Naive thymus-derived CD4-positive, alpha-beta T cell (primary cell): ENCODE data around the gene SRRM5. TPM values are rescaled to one million over a fixed set of nuclear protein-coding genes. Genes with fewer than 3 reads are reported as not detected.

Experiments
- ATAC-seq: fragments of 150-1000 bp; cut with Tn5 transposase; 2 replicates; pipeline ENCODE4 v1.10.0; 2021; ENCODE audit warnings: mild to moderate bottlenecking, moderate library complexity
- CTCF ChIA-PET: fragments of 350-600 bp; sonication (Branson Sonifier 250); formaldehyde crosslinking; loops from one replicate; lab custom pipeline; 2021; ENCODE audit warnings: antibody characterized with exemption; lab: Charles Lee
- POLR2A ChIA-PET: fragments of 350-600 bp; sonication (Branson Sonifier 250); formaldehyde crosslinking; loops from one replicate; lab custom pipeline; 2021; ENCODE audit warnings: antibody characterized with exemption, inconsistent platforms; lab: Charles Lee
- DNase-seq, 9 donors: peaks; one replicate each; pipeline versions ENCODE4 v3.0.0 to v3.0.0-alpha.2; 2020 to 2022; ENCODE audit warnings: mixed read lengths in 1 of 9
- H3K27ac ChIP-seq: one replicate; pipeline ENCODE4 v1.7.0; 2013; ENCODE audit warnings: mild to moderate bottlenecking, low read depth, low read length, moderate library complexity
- H3K27me3 ChIP-seq, 2 donors: one replicate each; pipeline ENCODE4 v1.7.0; 2013; ENCODE audit warnings: low read length in 2 of 2, mild to moderate bottlenecking in 2 of 2, moderate library complexity in 2 of 2; ENCODE audit not compliant: control insufficient read depth in 2 of 2, insufficient read depth in 2 of 2
- H3K36me3 ChIP-seq, 3 experiments: 1 replicate in 2 of 3; 2 replicates in 1 of 3; pipeline ENCODE4 v1.7.0; 2013; ENCODE audit warnings: low read length in 3 of 3, mild to moderate bottlenecking in 3 of 3, moderate library complexity in 1 of 3; ENCODE audit not compliant: insufficient read depth in 3 of 3, control insufficient read depth in 2 of 3
- H3K4me1 ChIP-seq, 2 donors: one replicate each; pipeline ENCODE4 v1.7.0; 2013; ENCODE audit warnings: low read length in 2 of 2, mild to moderate bottlenecking in 2 of 2, moderate library complexity in 1 of 2; ENCODE audit not compliant: control insufficient read depth in 2 of 2, insufficient read depth in 2 of 2
- H3K4me3 ChIP-seq: 2 replicates; pipeline ENCODE4 v1.7.0; 2013; ENCODE audit warnings: mild to moderate bottlenecking, low read length
- H3K9me3 ChIP-seq, 3 experiments: 1 replicate in 2 of 3; 2 replicates in 1 of 3; pipeline ENCODE4 v1.7.0; 2013; ENCODE audit warnings: low read length in 3 of 3; ENCODE audit not compliant: control insufficient read depth in 2 of 3
- H3K27ac Mint-ChIP-seq, 9 donors: one replicate each; pipeline ENCODE4 v1.8.0; 2020 to 2022; ENCODE audit warnings: mixed read lengths in 9 of 9, mild to moderate bottlenecking in 8 of 9, moderate library complexity in 5 of 9, inconsistent platforms in 2 of 9
- H3K27me3 Mint-ChIP-seq, 5 donors: one replicate each; pipeline ENCODE4 v1.8.0; 2021 to 2022; ENCODE audit warnings: mixed read lengths in 5 of 5, mild to moderate bottlenecking in 1 of 5
- H3K36me3 Mint-ChIP-seq, 5 donors: one replicate each; pipeline ENCODE4 v1.8.0; 2020 to 2022; ENCODE audit warnings: mixed read lengths in 5 of 5, mild to moderate bottlenecking in 3 of 5, inconsistent platforms in 1 of 5
- H3K4me1 Mint-ChIP-seq, 7 donors: one replicate each; pipeline ENCODE4 v1.8.0; 2020 to 2022; ENCODE audit warnings: mixed read lengths in 7 of 7, mild to moderate bottlenecking in 3 of 7, inconsistent platforms in 1 of 7
- H3K4me3 Mint-ChIP-seq, 10 donors: one replicate each; pipeline ENCODE4 v1.8.0; 2020 to 2022; ENCODE audit warnings: mild to moderate bottlenecking in 10 of 10, mixed read lengths in 10 of 10, moderate library complexity in 6 of 10, inconsistent platforms in 2 of 10
- H3K9me3 Mint-ChIP-seq, 11 donors: one replicate each; pipeline ENCODE4 v1.8.0; 2020 to 2022; ENCODE audit warnings: mixed read lengths in 11 of 11, mild to moderate bottlenecking in 4 of 11, inconsistent platforms in 1 of 11, moderate library complexity in 1 of 11
- intact Hi-C, 2 donors: fragments of 100-400 bp; cut with micrococcal nuclease; formaldehyde crosslinking; loops; one replicate each; pipeline ENCODE4 v1.15.1; 2023
- polyA plus RNA-seq, 2 donors: library from polyadenylated mRNA; unstranded; fragments of 300-500 nt; fragmentation: Illumina TruSeq; gene quantifications; one replicate each; pipeline ENCODE4 v1.2.3, GENCODE V29; 2021
- total RNA-seq, 6 experiments: library from RNA in 5 of 6; stranded (reverse) in 5 of 6; gene quantifications; 1 replicate in 5 of 6; 2 replicates in 1 of 6; pipeline ENCODE4 v1.2.3 and lab custom pipeline; 2021 to 2026

The SRRM5 gene
- total and polyA plus RNA-seq, 7 experiments from 2014 or later = 0.56 to 1.7 (median 1.1) TPM

DNA sequence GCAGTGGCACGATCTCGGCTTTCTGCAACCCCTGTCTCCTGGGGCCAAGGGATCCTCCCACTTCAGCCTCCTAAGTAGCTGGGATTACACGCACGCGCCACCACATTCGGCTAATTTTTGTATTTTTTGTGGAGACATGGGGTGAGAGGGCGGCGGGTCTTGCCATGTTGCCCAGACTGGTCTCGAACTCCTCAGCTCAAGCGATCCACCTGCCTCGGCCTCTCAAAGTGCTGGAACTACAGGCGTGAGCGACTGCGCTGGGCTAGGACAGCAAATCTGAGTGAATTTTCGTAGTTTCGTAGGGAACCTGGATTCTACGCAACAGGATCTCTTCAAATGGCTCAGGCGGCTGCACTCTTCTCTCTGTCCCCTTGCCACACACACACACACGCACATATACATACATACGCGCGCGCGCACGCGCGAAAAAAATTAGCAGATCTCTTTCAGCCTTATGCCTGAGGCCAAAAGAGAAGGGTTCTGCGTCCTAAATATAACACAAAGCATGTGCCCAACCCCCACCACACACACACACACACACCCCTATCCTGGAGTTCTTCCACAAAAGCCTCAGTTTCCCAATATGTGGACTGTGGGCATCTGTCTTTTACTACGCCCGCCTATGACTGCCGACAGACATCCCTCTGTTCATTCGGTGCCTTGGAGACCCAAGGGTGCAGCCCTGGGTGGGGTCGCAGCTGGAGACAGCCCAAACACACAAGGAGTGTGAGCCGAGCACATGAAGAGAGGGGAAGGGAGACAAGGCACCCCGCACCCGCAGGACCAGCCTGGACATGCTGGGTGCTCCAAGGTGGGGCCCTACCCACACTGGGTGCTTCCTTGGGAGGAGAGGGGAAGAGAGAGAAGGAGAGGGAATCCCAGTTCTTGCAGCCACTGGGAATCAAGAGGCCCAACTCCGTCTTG, 35.7 kb upstream of the SRRM5 start:
- Histone ChIP-seq H3K27me3 (no peaks in the 10 kb centered on the region), H3K27ac (peak overlapping the region; percentile 81), H3K4me3 (peak overlapping the region; percentile 52), H3K36me3 (no peaks in the 10 kb centered on the region), H3K4me1 (peaks cover 12 to 14% of the 10 kb centered on the region in 2 donors), H3K9me3 (no peaks in the 10 kb centered on the region)
- intact Hi-C loops = loop anchor here (1.0 to 5.0 kb wide), 9 partner anchors 14 to 179 kb away; partner anchors contain the start of genes IRGQ (in 2 of the 2), ZNF428 (in 2 of the 2), ZNF575 (in 2 of the 2) and ZNF576 (in 2 of the 2)
- ChIA-PET POLR2A (interaction anchor here (1.3 to 5.1 kb wide), 2 partner anchors 20 to 113 kb away, joined by 3 to 51 read pairs; partner anchors contain the start of genes IRGQ and ZNF576), CTCF (interaction anchor here (1.0 to 3.4 kb wide), 3 partner anchors 20 to 21 kb away, joined by 3 to 36 read pairs (median 3); partner anchors contain the start of genes IRGQ and ZNF576)
- Mint-ChIP-seq H3K4me1 (peaks cover 22 to 56% (median 45%) of the 10 kb centered on the region in 7 donors), H3K4me3 (peak overlapping the region; percentile 70 to 98 (median 93)), H3K36me3 (peaks cover 0 to 8% (median 3%) of the 10 kb centered on the region in 5 donors), H3K9me3 (peaks cover 0 to 1% (median 0%) of the 10 kb centered on the region in 11 donors), H3K27ac (peak overlapping the region; percentile 72 to 98 (median 93)), H3K27me3 (peaks cover 0 to 5% (median 0%) of the 10 kb centered on the region in 5 donors)
- DNase-seq (peak in 1 of 9 donors; percentile 16), ATAC-seq (no peak)

DNA sequence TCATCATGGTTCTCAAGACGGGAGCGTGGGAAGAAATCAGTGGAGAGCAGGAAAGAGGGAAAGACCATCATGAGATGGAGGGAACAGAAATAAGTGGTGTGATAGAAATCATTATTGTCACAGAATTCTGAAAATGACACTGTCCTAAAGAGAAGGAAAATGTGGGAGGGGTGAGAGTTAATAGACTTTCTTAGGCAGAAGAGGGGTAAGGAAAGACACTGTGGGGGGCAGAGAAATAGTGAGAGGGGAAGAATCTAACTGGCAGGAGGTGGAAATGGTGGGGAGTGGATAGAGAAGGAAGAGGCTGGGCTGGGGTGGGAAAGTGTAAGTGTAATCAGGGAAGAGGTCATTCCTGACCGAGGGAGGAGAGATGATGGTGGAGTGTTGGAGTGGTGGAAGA, 33.1 kb upstream of the SRRM5 start:
- Histone ChIP-seq H3K4me1 (peaks cover 12 to 18% of the 10 kb centered on the region in 2 donors), H3K9me3 (no peaks in the 10 kb centered on the region), H3K27me3 (no peaks in the 10 kb centered on the region), H3K4me3 (no peak overlapping the region), H3K27ac (no peak overlapping the region), H3K36me3 (no peaks in the 10 kb centered on the region)
- POLR2A ChIA-PET = interaction anchor here (0.9 kb wide), 1 partner anchor 17 kb away, joined by 3 read pairs; the partner anchor contains the start of gene IRGQ
- Mint-ChIP-seq H3K36me3 (peaks cover 0 to 5% (median 0%) of the 10 kb centered on the region in 5 donors), H3K4me3 (peak overlapping the region in 9 of 10 donors; percentile 6 to 86 (median 48)), H3K27ac (peak overlapping the region in 6 of 9 donors; percentile 32 to 73 (median 54)), H3K9me3 (peaks cover 0 to 1% (median 0%) of the 10 kb centered on the region in 11 donors), H3K4me1 (peaks cover 12 to 51% (median 32%) of the 10 kb centered on the region in 7 donors), H3K27me3 (peaks cover 0 to 5% (median 0%) of the 10 kb centered on the region in 5 donors)
- ATAC-seq (no peak), DNase-seq (no peak)
- CTCF ChIA-PET = no interaction called here
- intact Hi-C loops = loop anchor here in 1 of 2 donors (5.0 kb wide), 1 partner anchor 116 kb away; no protein-coding TSS in a partner anchor

DNA sequence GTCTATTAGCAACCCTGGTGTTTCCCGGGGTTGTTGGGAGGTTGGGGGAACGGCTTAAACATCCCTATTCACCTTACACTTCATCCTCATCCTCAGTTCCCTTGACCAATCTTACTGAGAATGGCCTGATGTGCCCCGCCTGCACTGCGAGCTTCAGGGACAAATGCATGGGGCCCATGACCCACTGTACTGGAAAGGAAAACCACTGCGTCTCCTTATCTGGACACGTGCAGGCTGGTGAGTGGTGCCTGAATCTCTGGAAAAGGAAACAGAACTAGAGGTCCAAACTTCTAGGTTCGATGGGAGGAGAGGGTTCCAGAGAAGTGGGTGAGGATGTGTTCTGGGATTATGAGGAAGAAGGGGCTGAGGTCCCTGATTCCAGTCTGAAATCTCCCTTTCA, 30.4 kb upstream of the SRRM5 start:
- no peak for DNase-seq
- Histone ChIP-seq H3K9me3 (no peaks in the 10 kb centered on the region), H3K27me3 (no peaks in the 10 kb centered on the region), H3K36me3 (no peaks in the 10 kb centered on the region), H3K4me1 (peaks cover 0 to 4% of the 10 kb centered on the region in 2 donors), H3K4me3 (no peak overlapping the region), H3K27ac (no peak overlapping the region)
- no peaks in the 10 kb centered on the region for H3K9me3 Mint-ChIP-seq
- no peak for ATAC-seq
- H3K27me3 Mint-ChIP-seq = peaks cover 0 to 5% (median 0%) of the 10 kb centered on the region in 5 donors
- H3K4me3 Mint-ChIP-seq = peak overlapping the region in 2 of 10 donors; percentile 12 to 84
- POLR2A ChIA-PET = no interaction called here
- H3K4me1 Mint-ChIP-seq = peaks cover 7 to 44% (median 24%) of the 10 kb centered on the region in 7 donors
- H3K27ac Mint-ChIP-seq = peak overlapping the region in 5 of 9 donors; percentile 8 to 92 (median 53)
- intact Hi-C loops = no loop called here
- CTCF ChIA-PET = interaction anchor here (0.6 kb wide), 1 partner anchor 53 kb away, joined by 3 read pairs; no protein-coding TSS in a partner anchor
- peaks cover 0 to 11% (median 0%) of the 10 kb centered on the region in 5 donors for H3K36me3 Mint-ChIP-seq

DNA sequence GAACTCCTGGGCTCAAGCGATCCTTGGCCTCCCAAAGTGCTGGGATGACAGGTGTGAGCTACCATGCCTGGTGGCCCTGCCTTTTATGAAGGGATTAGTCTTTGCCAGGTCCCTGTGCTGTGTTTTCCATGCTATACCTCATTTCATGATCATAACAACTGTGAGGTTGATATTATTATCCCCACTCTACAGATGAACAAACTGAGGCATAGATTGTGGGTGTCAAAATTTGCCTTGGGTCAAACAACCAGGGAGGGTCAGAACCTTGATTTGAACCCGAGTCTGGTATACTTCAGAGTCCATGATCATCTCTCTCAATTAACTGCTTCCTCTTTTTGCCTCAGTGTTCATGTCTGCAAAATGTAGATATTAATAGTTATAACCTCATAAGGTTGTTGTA, 29.4 kb upstream of the SRRM5 start:
- Mint-ChIP-seq H3K27ac (no peak overlapping the region), H3K4me3 (no peak overlapping the region)

DNA sequence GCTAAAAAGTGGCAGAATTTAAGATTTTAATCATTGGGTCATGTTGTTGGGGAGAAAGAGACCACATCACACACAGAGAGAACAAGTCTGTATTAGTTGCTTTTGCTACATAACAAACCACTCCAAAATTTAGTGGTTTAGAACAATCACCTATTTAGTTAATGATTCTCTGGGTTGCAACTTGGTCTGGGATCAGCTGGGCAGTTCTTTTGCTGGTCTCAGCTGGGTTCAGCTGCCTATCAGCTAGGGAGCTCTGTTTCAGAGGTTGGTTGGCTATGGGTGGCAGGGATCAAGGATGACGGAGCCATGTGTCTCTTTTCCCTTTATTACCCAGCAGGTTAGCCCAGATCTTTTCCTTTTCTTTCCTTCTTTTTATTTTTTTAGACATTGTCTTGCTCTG, 27.4 kb upstream of the SRRM5 start:
- peak overlapping the region in 4 of 9 donors; percentile 52 to 88 (median 80) for H3K27ac Mint-ChIP-seq
- intact Hi-C loops = no loop called here
- H3K9me3 Mint-ChIP-seq = no peaks in the 10 kb centered on the region
- ATAC-seq (no peak), DNase-seq (no peak)
- Histone ChIP-seq H3K27ac (no peak overlapping the region), H3K4me3 (no peak overlapping the region), H3K9me3 (no peaks in the 10 kb centered on the region), H3K36me3 (no peaks in the 10 kb centered on the region), H3K27me3 (no peaks in the 10 kb centered on the region), H3K4me1 (peaks cover under 1 to 4% of the 10 kb centered on the region in 2 donors)
- H3K4me1 Mint-ChIP-seq = peaks cover 8 to 38% (median 18%) of the 10 kb centered on the region in 7 donors
- ChIA-PET CTCF (interaction anchor here (1.1 to 1.2 kb wide), 2 partner anchors 11 to 22 kb away, joined by 4 read pairs; partner anchors contain the start of genes IRGQ and ZNF576), POLR2A (no interaction called here)
- H3K36me3 Mint-ChIP-seq = peaks cover 0 to 7% (median 0%) of the 10 kb centered on the region in 5 donors
- H3K27me3 Mint-ChIP-seq = no peaks in the 10 kb centered on the region
- H3K4me3 Mint-ChIP-seq = no peak overlapping the region

More for the DNA sequence above, 29.4 kb upstream of the SRRM5 start:
- intact Hi-C loops = no loop called here
- H3K4me3 ChIP-seq = no peak overlapping the region
- Mint-ChIP-seq H3K9me3 (no peaks in the 10 kb centered on the region), H3K27me3 (peaks cover 0 to 5% (median 0%) of the 10 kb centered on the region in 5 donors), H3K36me3 (peaks cover 0 to 11% (median 0%) of the 10 kb centered on the region in 5 donors), H3K4me1 (peaks cover 7 to 44% (median 15%) of the 10 kb centered on the region in 7 donors)
- H3K36me3 ChIP-seq = no peaks in the 10 kb centered on the region
- DNase-seq (no peak), ATAC-seq (no peak)
- H3K27me3 ChIP-seq = no peaks in the 10 kb centered on the region
- H3K27ac ChIP-seq = no peak overlapping the region
- peaks cover 0 to 4% of the 10 kb centered on the region in 2 donors for H3K4me1 ChIP-seq
- ChIA-PET POLR2A (no interaction called here), CTCF (no interaction called here)
- no peaks in the 10 kb centered on the region for H3K9me3 ChIP-seq

DNA sequence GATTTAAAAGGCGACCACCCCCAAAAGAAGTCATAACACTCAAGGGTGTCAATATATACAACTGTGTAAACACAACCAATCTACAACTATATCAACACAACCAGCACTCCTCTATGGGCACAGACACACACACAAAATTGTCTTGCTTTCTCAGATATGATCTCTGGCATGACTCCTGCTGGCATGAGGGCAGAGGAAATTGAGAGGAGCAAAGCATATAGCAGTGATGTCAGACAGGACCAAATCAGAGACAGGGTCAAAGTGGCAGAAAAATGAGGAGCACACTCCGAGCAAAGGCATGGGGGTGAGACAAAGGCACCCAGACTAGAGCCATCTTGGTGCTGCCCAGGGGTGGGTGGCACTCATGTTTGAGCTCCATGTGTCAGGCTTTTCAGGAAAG, 25.5 kb upstream of the SRRM5 start:
- no peak overlapping the region for H3K27ac ChIP-seq
- no peaks in the 10 kb centered on the region for H3K9me3 Mint-ChIP-seq
- H3K36me3 Mint-ChIP-seq = peaks cover 0 to 13% (median 8%) of the 10 kb centered on the region in 5 donors
- peaks cover 4 to 7% of the 10 kb centered on the region in 2 donors for H3K4me1 ChIP-seq
- intact Hi-C loops = no loop called here
- ATAC-seq (no peak), DNase-seq (no peak)
- H3K4me3 Mint-ChIP-seq = no peak overlapping the region
- H3K9me3 ChIP-seq = no peaks in the 10 kb centered on the region
- peaks cover 6 to 38% (median 19%) of the 10 kb centered on the region in 7 donors for H3K4me1 Mint-ChIP-seq
- no peaks in the 10 kb centered on the region for H3K36me3 ChIP-seq
- ChIA-PET CTCF (no interaction called here), POLR2A (interaction anchor here (0.8 kb wide), 1 partner anchor 10 kb away, joined by 3 read pairs; the partner anchor contains the start of genes IRGQ and ZNF576)
- H3K27me3 ChIP-seq = no peaks in the 10 kb centered on the region
- no peak overlapping the region for H3K4me3 ChIP-seq
- H3K27ac Mint-ChIP-seq = no peak overlapping the region
- no peaks in the 10 kb centered on the region for H3K27me3 Mint-ChIP-seq
